GM23248 (cell line): ENCODE measurements around the gene LTO1.

ENCODE experiments used
- EZH2 ChIP-seq: fragments of 200-600 bp; sonication (generic); IDR thresholded peaks from 2 replicates; pipeline ENCODE4 v1.6.1; 2018; ENCODE audit warnings: antibody characterized with exemption, mild to moderate bottlenecking; ENCODE audit not compliant: insufficient read depth, poor library complexity, severe bottlenecking
- EZH2phosphoT487 ChIP-seq: fragments of 200-600 bp; sonication (generic); IDR thresholded peaks from 2 replicates; pipeline ENCODE4 v1.6.1; 2018; ENCODE audit warnings: antibody characterized with exemption, moderate library complexity, mild to moderate bottlenecking, low read depth; ENCODE audit not compliant: insufficient read depth

DNA sequence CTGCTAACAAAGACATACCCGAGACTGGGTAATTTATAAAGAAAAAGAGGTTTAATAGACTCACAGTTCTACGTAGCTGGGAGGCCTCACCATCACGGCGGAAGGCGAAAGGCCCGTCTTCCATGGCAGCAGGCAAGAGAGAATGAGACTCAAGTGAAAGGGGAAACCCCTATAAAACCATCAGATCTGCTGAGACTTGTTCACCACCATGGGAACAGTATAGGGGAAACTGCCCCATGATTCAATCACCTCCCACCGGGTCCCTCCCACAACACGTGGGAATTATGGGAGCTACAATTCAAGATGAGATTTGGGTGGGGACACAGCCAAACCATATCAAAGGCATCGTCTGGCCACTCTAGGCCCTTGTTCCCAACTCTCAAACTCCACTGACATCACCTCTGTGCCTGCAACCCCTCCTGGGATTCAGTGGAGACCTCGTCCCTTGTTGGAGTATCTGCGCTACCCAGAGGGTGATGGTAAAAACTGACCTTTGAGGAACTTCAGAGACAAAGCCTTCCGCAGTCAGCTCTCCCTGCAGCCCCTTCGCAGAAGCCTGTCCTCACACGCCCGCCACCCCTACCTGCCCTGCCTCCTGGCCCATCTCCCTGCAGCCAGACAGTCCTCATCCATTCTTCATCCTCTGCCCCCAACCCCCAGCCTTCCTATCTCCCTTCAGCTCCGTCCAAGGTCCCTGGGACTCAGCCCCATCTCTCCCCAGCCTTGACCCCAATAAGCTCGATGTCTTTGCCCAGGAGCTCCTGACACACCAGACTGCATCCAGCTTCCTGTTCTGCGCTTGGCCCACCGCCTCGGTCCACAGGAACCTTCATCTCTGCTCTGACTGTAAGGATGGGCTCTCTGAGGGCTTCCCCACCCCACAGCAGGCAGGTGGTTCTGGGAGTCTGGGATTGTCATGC lies 18.4 kb downstream of the LTO1 start:
- no peak for TF ChIP-seq EZH2
- TF ChIP-seq EZH2phosphoT487: no peak
